GM13977 (cell line): Measurements from ENCODE around the gene RHOB.

Experiments
- DNase-seq: peaks from one replicate; pipeline ENCODE4 v3.0.0; 2012; ENCODE audit warnings: low spot score
- in situ Hi-C: fragments of 300-500 bp; cut with MboI; formaldehyde crosslinking; loops from one replicate; pipeline ENCODE4 v1.12.0; 2022; ENCODE audit warnings: low sequenced_read_pairs, low pct_unique_long_range_greater_than_20kb, mixed read lengths, inconsistent platforms; ENCODE audit not compliant: unreplicated experiment
- TF ChIP-seq, protein P1 (sequence below): IDR thresholded peaks from 2 replicates; pipeline ENCODE4 v1.5.1; 2012; ENCODE audit warnings: mild to moderate bottlenecking, control low read depth; ENCODE audit not compliant: insufficient read depth; ENCODE audit errors: extremely low read depth, missing control alignments

RHOB gene

DNA sequence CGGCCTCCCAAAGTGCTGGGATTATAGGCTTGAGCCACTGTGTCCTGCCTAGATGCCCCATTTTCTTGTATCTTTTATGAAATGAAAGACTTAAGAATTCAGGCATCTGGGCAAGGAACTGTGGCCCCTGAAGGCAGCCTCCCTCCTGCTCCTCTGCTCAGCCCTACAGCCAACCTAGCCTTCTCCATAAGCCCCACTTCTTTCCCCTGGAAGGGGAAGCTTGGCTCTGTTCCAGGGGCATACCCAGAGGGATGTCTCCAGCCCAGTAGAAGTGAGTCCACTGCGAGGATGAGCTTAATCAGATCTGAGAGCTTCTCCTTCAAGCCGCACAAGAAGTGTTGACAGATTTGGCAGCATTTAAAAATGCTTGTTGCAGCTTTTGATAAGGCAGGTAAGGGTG is 39.7 kb downstream of the RHOB start:
- DNase-seq = no peak
- TF ChIP-seq, protein P1, sequence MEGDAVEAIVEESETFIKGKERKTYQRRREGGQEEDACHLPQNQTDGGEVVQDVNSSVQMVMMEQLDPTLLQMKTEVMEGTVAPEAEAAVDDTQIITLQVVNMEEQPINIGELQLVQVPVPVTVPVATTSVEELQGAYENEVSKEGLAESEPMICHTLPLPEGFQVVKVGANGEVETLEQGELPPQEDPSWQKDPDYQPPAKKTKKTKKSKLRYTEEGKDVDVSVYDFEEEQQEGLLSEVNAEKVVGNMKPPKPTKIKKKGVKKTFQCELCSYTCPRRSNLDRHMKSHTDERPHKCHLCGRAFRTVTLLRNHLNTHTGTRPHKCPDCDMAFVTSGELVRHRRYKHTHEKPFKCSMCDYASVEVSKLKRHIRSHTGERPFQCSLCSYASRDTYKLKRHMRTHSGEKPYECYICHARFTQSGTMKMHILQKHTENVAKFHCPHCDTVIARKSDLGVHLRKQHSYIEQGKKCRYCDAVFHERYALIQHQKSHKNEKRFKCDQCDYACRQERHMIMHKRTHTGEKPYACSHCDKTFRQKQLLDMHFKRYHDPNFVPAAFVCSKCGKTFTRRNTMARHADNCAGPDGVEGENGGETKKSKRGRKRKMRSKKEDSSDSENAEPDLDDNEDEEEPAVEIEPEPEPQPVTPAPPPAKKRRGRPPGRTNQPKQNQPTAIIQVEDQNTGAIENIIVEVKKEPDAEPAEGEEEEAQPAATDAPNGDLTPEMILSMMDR = no peak
- in situ Hi-C loops = no loop called here

DNA sequence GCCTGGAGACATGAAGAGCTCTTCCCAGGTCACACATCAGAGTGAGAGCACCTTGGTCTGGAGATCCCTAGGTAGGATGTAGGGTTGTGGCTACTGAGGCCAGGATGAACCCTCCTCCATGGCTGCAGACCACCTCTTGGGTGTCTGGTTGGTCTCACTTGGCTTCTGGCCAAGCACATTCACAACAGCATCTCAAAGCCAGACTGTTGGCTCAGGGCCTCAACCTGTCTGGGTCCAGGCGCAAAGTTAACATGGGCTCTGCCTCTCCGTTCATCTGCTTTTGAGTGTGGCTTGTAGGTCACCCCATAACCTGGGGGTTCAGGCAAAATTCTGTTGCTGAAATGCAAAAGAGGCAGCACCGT is 40.1 kb downstream of the RHOB start:
- DNase-seq = no peak
- in situ Hi-C loops = no loop called here
- TF ChIP-seq, protein P1 = no peak

DNA sequence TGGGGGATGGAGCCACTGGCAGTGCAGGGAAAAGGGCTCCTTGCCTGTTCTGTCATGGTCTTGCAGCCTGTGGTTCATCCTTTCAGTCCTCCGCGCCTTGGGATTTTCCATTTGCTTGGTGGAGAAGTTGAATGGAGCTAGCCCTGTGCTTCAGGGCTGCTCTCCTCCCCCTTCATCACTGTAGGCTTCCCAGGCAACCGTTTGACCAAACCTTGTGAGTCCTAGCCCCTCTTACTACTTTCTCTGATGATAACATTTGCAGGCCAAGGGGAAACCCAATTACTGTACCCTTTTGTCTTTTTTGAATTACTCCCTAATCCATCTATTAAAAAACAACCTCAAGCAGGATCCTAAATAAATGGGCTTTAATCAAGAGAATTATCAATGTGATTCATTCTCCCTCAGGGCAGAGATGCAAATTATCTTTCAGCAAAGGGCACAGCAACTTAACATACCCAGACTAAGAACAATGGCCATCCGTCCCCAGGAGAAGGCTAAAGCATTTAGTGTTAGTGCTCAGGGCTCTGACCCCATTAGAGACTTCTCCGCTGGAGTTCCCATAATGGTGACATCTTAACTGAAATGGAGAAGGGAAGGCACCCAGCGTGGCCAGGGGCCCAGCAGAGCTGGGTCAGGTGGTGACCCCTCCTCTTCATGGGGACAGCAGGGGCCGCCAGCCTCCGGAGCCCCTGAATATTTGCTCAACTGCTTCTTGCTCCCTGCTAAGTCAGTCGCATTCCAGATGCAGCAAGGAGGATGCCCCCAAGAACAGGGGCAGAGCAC is 40.7 kb downstream of the RHOB start:
- in situ Hi-C loops = no loop called here
- no peak for DNase-seq
- TF ChIP-seq, protein P1 = no peak

DNA sequence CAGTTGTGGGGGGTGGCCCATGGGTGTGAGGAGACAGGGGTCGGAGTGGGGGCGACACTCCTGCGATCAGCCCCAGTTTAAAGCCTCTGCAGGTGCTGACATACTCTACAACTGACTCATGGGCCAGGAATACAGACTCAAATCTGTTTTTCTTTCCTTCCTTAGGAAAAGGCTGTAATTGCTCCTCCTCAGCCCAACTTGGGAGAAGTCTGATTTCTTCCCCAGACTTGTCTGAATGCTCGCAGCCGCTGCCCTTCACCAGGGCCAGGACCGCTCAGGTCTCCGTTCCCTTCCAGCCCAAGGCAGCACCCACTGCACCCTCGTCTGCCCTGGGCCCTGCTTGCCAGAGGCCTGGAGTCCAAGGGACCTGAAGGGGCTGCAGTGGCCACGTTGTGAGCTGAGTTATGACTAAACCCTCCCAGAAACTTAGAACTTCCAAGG is 41.3 kb downstream of the RHOB start:
- DNase-seq = no peak
- TF ChIP-seq, protein P1 = no peak
- in situ Hi-C loops = no loop called here

DNA sequence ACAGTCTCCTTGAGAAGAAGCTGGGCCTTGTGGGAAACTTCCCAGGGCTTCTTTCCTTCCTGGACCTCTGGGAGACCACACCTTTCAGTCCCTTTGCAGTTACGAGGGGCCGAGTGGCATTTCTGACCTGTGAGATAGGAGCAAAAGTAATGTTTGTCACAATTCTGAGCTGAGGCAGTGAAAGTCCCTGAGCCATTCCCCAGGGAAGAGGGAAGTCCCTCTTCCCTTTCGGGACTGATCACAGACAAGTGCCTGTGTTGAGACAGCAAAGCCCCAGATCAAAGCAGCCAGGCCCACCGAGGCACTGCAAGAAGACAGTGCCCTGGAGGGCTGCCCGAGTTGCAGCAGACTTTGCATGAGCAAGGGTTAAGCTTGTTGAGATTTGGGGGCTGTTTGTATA is 41.9 kb downstream of the RHOB start:
- in situ Hi-C loops = no loop called here
- no peak for DNase-seq
- TF ChIP-seq, protein P1 = no peak

DNA sequence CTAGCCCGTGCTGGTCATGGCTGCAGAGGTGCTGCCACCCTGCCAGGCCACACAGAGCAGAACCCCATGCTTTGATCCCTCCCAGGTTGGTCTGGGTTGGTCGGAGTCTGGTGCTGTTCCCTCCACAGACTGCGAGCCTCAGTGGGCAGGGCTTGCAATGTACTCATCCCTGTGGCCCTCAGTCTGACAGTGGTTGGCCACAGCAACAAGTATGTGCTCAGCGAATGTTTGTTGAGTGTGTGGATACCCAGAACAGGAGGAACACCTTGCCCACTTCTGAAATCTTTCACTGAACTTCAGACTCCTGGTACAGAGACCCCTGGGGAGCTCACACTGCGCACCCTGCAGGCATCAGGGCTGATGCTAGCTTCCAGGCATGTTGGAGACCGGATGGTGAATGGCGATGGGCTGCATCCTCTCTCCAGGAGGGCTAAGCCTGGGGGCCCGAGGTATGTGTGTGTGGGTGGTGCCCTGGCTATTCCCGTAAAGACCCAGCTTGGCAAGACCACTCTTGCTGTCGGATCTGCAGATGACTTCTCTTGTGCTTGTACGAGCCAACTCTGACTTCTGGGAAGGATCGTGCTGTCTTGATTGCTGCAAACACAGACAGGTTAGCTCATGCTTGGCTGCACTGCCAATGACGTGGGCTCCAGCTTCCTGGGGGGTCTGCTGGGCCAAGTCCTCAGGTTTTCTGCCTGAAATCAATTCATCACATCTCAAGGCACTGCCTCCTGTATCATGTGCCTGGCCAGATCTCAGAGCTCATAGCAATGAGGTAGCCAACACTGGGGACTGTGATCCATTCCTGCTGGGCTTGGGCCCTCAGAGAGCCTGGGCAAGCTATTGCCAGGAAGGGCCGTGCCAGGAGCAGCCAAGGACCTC is 43.7 kb downstream of the RHOB start:
- DNase-seq = no peak
- TF ChIP-seq, protein P1 = no peak
- in situ Hi-C loops = no loop called here
